GM12878 (cell line): Measurements from ENCODE around the gene PCDHGA1. TPM values are rescaled to one million over a fixed set of nuclear protein-coding genes. Genes with fewer than 3 reads are reported as not detected.

Source experiments
- BCLAF1 ChIP-seq: fragments of 450-650 bp; IDR thresholded peaks from 2 replicates; pipeline ENCODE4 v1.6.1; 2017; ENCODE audit warnings: antibody characterized with exemption, mild to moderate bottlenecking, moderate library complexity
- CEBPB ChIP-seq, 2 experiments: fragments of 150-350 bp in 1 of 2; IDR thresholded peaks; 2 replicates each; pipeline ENCODE4 v1.6.1; 2012 to 2014; ENCODE audit warnings: low read depth in 2 of 2, low read length in 2 of 2, borderline replicate concordance in 1 of 2, inconsistent platforms in 1 of 2
- HDAC2 ChIP-seq: fragments of 200-600 bp; sonication (generic); IDR thresholded peaks from 2 replicates; pipeline ENCODE4 v1.6.1; 2017
- IKZF1 ChIP-seq: fragments of 450-650 bp; conservative IDR thresholded peaks from 2 replicates; pipeline ENCODE4 v1.6.1; 2017; ENCODE audit warnings: antibody characterized with exemption, mild to moderate bottlenecking
- IRF3 ChIP-seq: fragments of 450-650 bp; IDR thresholded peaks from 2 replicates; pipeline ENCODE4 v1.6.1; 2014; ENCODE audit warnings: mild to moderate bottlenecking
- MEF2B ChIP-seq: fragments of 450-650 bp; IDR thresholded peaks from 2 replicates; pipeline ENCODE4 v1.6.1; 2018; ENCODE audit warnings: mild to moderate bottlenecking, moderate library complexity; ENCODE audit not compliant: partially characterized antibody, poor library complexity, severe bottlenecking
- MLLT1 ChIP-seq: fragments of 450-650 bp; IDR thresholded peaks from 2 replicates; pipeline ENCODE4 v1.6.1; 2016; ENCODE audit warnings: mild to moderate bottlenecking
- MTA3 ChIP-seq: IDR thresholded peaks from 2 replicates; pipeline ENCODE4 v1.6.1; 2012; ENCODE audit warnings: low read length, inconsistent platforms, borderline replicate concordance
- MYC ChIP-seq: IDR thresholded peaks from 2 replicates; pipeline ENCODE4 v1.6.1; 2011; ENCODE audit warnings: mild to moderate bottlenecking, low read length, moderate library complexity, inconsistent platforms; ENCODE audit not compliant: insufficient read depth, insufficient replicate concordance, insufficient read length, severe bottlenecking
- POLR2A ChIP-seq: IDR thresholded peaks from 2 replicates; pipeline ENCODE4 v1.6.1; 2011; ENCODE audit warnings: low read depth, mild to moderate bottlenecking, low read length
- SREBF1 ChIP-seq: IDR thresholded peaks from 2 replicates; pipeline ENCODE4 v1.6.1; 2012; ENCODE audit warnings: mild to moderate bottlenecking, low read length
- SREBF2 ChIP-seq: IDR thresholded peaks from 2 replicates; pipeline ENCODE4 v1.6.1; 2012; ENCODE audit warnings: mild to moderate bottlenecking, low read length
- polyA plus RNA-seq, 11 experiments: library from polyadenylated mRNA; depleted of rRNA in 4 of 11; unstranded in 6 of 11; stranded (reverse) in 5 of 11; fragments of >200 nt; fragmentation: Nextera tagmentation in 4 of 11; fragmentation: Illumina TruSeq in 1 of 11; extraction: Ambion mirVana in 4 of 11; extraction: Trizol in 1 of 11; gene quantifications; 1 replicate in 1 of 11; 2 replicates in 10 of 11; pipeline versions ENCODE4 v1.2.1 to v1.2.3, GENCODE V29; 2011 to 2016; ENCODE audit warnings: inconsistent platforms in 2 of 11, missing spikeins in 2 of 11, low read depth in 1 of 11
- total RNA-seq, 4 experiments: library from RNA; depleted of rRNA in 3 of 4; stranded (reverse); fragments of >200 nt in 3 of 4; fragmentation: Illumina TruSeq in 1 of 4; extraction: Trizol in 1 of 4; gene quantifications; 2 replicates each; pipeline versions ENCODE4 v1.2.1 to v1.2.3, GENCODE V29; 2013 to 2021
- TF ChIP-seq, protein P1 (sequence below): fragments of 150-350 bp; IDR thresholded peaks from 2 replicates; pipeline ENCODE4 v1.6.1; 2016; ENCODE audit warnings: low read depth, low read length
- TF ChIP-seq, protein P2 (sequence below): fragments of 450-650 bp; conservative IDR thresholded peaks from 2 replicates; pipeline ENCODE4 v1.6.1; 2017; ENCODE audit warnings: mild to moderate bottlenecking, moderate library complexity
- TF ChIP-seq, protein P3 (sequence below): fragments of 450-650 bp; IDR thresholded peaks from 2 replicates; pipeline ENCODE4 v1.6.1; 2017; ENCODE audit warnings: mild to moderate bottlenecking, low read depth, inconsistent platforms; ENCODE audit not compliant: poor library complexity, severe bottlenecking

PCDHGA1 gene
- total and polyA plus RNA-seq, 10 of the 15 experiments (the other 5 are each of a cell fraction or from before 2014, with no cell fraction given) = 0.02 to 0.51 (median 0.19) TPM; not detected in 3

DNA sequence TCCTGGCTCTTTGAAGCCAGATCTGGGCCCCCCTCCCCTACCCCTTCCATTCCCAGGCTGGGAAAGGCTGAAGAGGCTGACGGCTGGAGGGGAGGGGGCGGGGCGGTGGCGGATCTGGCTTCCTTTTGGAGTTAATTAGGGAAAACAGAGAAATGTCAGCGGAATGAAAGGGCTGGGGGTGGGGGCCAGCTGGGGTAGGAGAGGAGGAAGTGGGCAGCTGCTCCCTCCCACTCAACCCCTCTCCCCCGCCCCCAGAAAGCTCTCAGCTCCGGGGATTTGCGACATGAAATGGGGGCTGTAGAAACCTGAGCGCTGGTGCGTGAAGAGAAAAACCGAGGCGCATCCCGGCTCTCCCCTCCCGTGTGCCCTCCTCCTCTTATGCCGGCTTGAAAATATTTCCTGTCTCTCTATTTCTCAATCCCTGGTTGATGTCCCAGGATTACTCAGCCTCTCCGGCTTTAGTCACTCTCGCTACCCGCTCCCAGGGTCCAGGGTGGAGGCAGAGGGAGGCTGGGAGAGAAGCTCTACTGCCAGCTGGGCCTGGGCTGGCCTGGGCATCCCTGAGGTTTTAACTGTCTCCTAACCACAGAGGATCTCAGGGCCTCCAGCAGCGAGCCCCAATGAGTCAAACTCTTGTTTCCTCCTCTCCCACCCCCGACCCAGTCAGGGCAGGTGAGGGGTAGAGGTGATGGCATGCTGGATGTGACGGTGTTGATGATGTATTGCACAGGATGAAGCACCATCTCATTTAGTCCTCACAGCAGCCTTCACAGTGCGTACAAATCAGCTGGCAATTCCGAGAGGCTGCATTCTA lies 178.7 kb downstream of the PCDHGA1 start (continued):
- TF ChIP-seq, protein P1, sequence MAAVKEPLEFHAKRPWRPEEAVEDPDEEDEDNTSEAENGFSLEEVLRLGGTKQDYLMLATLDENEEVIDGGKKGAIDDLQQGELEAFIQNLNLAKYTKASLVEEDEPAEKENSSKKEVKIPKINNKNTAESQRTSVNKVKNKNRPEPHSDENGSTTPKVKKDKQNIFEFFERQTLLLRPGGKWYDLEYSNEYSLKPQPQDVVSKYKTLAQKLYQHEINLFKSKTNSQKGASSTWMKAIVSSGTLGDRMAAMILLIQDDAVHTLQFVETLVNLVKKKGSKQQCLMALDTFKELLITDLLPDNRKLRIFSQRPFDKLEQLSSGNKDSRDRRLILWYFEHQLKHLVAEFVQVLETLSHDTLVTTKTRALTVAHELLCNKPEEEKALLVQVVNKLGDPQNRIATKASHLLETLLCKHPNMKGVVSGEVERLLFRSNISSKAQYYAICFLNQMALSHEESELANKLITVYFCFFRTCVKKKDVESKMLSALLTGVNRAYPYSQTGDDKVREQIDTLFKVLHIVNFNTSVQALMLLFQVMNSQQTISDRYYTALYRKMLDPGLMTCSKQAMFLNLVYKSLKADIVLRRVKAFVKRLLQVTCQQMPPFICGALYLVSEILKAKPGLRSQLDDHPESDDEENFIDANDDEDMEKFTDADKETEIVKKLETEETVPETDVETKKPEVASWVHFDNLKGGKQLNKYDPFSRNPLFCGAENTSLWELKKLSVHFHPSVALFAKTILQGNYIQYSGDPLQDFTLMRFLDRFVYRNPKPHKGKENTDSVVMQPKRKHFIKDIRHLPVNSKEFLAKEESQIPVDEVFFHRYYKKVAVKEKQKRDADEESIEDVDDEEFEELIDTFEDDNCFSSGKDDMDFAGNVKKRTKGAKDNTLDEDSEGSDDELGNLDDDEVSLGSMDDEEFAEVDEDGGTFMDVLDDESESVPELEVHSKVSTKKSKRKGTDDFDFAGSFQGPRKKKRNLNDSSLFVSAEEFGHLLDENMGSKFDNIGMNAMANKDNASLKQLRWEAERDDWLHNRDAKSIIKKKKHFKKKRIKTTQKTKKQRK = no peak
- TF ChIP-seq, protein P2, sequence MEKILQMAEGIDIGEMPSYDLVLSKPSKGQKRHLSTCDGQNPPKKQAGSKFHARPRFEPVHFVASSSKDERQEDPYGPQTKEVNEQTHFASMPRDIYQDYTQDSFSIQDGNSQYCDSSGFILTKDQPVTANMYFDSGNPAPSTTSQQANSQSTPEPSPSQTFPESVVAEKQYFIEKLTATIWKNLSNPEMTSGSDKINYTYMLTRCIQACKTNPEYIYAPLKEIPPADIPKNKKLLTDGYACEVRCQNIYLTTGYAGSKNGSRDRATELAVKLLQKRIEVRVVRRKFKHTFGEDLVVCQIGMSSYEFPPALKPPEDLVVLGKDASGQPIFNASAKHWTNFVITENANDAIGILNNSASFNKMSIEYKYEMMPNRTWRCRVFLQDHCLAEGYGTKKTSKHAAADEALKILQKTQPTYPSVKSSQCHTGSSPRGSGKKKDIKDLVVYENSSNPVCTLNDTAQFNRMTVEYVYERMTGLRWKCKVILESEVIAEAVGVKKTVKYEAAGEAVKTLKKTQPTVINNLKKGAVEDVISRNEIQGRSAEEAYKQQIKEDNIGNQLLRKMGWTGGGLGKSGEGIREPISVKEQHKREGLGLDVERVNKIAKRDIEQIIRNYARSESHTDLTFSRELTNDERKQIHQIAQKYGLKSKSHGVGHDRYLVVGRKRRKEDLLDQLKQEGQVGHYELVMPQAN = no peak
- TF ChIP-seq BCLAF1 (no peak), MLLT1 (0 out of 2 replicates have a peak, but pooled peaks have one; percentile 17), CEBPB (IDR thresholded peaks at IDR 0.05; ENCODE audit: borderline replicate concordance in 1 of 2, low read depth in 2 of 2, low read length in 2 of 2) (no peak), IRF3 (no peak), POLR2A (no peak; the same call in 1 of the 2 replicates), MEF2B (no peak), SREBF1 (no peak), IKZF1 (peak; percentile 66), MTA3 (no peak), HDAC2 (no peak), SREBF2 (no peak), MYC (no peak)
- TF ChIP-seq, protein P3, sequence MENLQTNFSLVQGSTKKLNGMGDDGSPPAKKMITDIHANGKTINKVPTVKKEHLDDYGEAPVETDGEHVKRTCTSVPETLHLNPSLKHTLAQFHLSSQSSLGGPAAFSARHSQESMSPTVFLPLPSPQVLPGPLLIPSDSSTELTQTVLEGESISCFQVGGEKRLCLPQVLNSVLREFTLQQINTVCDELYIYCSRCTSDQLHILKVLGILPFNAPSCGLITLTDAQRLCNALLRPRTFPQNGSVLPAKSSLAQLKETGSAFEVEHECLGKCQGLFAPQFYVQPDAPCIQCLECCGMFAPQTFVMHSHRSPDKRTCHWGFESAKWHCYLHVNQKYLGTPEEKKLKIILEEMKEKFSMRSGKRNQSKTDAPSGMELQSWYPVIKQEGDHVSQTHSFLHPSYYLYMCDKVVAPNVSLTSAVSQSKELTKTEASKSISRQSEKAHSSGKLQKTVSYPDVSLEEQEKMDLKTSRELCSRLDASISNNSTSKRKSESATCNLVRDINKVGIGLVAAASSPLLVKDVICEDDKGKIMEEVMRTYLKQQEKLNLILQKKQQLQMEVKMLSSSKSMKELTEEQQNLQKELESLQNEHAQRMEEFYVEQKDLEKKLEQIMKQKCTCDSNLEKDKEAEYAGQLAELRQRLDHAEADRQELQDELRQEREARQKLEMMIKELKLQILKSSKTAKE = no peak
